Hypothalamus (tissue), 51 donors: ENCODE results near the gene MFAP1.

Experiments used
- DNase-seq, 51 donors: peaks; one replicate each; lab custom pipeline; 2025; lab: John Stamatoyannopoulos, UW

Gene MFAP1

DNA sequence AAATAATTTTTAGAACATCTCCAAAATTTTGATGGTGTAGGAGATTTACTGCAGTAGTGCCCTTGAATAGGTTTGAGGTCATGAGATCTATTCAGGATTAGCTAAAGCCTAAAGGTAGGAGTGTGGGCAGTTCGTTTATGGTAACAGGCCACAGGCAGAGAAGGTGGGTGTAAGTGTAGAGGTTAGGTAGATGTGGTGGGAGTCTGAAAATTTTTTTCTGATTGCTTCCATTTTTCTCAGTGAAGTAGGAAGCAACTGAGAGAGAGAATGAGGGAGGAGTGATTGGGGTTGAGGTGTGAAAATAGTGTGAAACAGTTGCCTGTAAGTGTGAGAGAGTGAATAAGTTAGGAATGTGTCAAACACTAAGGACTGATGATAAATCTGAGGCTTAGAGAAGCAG is 45.5 kb downstream of the MFAP1 start:
- no peak for DNase-seq

DNA sequence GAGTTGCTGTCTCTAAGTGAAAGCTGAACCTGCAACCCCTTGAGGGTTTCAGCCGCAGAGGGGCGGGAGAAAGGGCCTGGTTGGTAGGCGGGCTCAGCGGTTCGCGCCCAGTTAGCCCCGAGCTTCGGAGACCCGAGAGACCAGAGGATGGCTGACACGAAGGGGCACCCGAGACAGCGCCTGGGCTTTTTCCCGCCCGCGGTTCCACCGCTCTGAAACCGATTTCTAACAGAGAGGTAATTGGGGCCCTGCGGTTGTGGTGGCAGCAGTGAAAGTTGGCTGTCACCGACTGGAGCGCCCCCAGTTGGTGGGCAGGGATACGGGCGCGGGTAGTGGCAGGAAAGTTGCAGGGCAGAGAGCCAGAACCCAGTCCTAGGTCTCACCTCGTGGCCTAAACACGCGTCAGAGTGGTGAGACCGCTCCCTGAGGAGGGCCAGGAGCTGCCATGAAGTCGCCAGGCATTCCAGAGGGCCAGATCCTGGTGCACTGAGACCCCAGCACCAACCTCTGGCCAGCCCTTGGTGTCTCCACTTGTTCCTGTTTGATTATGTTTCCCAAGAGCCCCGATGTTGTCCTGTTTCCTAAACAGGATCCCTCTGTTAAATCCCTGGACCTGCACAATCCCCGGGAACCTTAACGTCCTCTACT is 47.1 kb downstream of the MFAP1 start:
- DNase-seq, result peak in 44 of 51 donors; percentile 22 to 77 (median 57)

GRCh38 chr15:43776718-43777266 is 47.7 kb downstream of the MFAP1 start, which contains the start of gene ELL3:
Gene ELL3 (minus strand): TSS chr15:43776966. CDS start chr15:43776901, 65 bp downstream.
- peak in 39 of 51 donors; percentile 22 to 73 (median 53) for DNase-seq

DNA sequence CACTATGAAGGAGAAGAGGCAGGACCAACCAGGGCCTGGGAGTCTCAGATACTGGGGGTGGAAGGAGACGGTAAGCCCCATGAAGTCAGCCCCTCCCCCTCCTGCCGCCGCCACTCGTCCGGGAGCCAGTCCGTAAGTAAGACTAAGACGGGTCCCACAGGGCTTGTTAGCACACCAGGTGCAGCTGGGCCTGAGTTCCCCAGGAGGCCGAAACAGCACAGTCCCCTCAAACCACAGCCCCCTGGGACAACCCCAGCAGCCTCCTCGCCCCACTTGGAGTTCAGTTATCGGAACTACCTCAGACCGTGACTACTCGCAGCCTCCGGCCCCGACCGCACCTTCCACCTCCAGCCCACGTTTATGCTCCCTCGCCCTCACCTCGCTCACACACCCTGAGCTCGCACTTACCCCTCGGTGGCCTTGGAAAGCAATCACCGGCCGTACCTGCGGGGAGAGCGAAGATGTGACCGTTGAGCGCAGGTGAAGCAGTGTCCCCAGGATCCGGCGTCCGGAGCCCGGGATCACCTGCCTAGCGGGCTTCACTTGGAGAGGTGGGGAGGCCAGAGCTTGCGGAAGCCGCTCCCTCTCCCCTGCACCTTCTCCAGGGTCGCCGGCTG is 48.3 kb downstream of the MFAP1 start:
- no peak for DNase-seq

GRCh38 chr15:43775411-43775965 is 49.0 kb downstream of the MFAP1 start:
- DNase-seq, result peak in 10 of 51 donors; percentile 4 to 31 (median 18)

DNA sequence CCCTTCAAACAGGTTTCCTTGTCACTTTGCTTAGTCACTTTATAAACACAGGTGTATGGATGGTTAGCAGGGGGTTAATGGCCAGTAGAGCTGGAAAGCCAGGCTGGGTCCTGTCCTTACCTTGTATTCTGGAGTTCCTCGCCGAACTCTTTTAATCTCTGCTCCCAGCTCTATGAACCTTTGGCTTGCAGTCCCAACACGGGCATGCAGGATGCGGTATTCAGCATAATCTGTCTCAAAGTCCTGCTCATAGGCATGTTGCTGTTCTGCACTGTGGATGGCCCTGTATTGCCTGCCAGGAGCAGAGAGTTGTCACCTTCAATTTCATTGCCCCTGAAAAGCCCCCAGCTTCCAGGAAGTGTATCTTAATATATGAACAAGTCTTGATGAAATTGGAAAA is 50.4 kb downstream of the MFAP1 start:
- no peak for DNase-seq

DNA sequence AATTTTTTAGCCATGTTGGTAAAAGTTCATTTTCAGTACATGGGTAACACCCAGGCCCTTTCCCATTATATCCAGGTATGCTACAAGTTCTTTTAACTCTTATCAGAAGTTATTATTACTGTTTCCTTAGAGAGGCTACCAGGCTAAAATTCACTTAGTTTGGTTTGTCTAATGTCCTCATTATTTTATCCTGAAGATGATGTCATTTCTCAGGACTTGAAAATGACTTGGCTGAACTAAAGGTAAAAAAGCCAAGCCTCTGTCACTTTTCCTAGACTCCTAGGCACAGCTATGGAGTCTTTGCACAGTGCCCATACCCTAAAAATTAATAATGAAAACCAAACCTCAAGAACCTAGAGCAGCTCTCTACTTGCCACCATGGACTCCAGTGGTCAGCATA is 51.9 kb downstream of the MFAP1 start:
- DNase-seq, result no peak

- no peak for DNase-seq
These were observed 52.7 kb downstream of the MFAP1 start for GRCh38 chr15:43771816-43772215.

GRCh38 chr15:43769584-43770228 is 54.8 kb downstream of the MFAP1 start:
- DNase-seq, result peak in 16 of 51 donors; percentile 4 to 54 (median 19)

DNA sequence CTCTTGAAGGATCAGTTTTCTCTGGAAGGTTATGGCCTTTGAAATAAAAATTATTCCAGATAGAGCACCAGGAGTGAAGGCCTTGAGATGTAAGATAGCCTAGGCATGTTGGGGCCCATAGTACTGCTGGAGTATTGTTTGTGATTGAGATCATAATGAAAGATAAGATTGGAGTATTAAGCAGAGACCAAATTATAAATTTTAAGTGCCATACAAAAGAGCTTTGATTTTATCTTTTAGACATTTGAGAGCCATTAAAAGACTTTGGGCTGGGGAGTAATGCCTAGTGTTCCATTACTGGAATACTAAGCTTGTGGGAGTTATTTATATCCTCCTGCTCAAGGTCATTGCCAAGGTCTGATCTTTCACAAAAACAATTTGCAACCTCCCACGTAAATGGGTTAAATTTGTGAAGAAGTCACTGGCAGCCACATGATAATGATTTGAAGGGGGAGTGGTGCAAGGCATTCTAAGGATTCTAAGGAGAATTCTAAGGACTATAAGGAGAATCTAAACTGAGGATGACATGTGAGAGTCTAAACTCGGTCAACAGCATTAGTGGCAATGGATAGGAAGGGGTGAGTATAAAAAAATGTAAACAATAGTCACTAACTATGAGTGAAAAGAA is 60.6 kb downstream of the MFAP1 start:
- no peak for DNase-seq

- no peak for DNase-seq
These were observed 61.7 kb downstream of the MFAP1 start for GRCh38 chr15:43762824-43763223.
